OCI-LY7 (cell line): Measurements from ENCODE around the gene HPCAL4. TPM values are rescaled to one million over a fixed set of nuclear protein-coding genes. Genes with fewer than 3 reads are reported as not detected.

Experiments used
- BruUV-seq: library from RNA; stranded (reverse); fragments of 400-500 nt; replicated peaks from 2 replicates; lab custom pipeline; 2021; lab: Mats Ljungman, UMichigan
- CTCF ChIA-PET: fragments of 300-600 bp; sonication (Branson Sonifier 250); formaldehyde crosslinking; loops from one replicate; lab custom pipeline; 2022; ENCODE audit warnings: antibody characterized with exemption; ENCODE audit not compliant: unreplicated experiment; lab: Charles Lee
- POLR2A ChIA-PET: fragments of 300-600 bp; sonication (Branson Sonifier 250); formaldehyde crosslinking; loops from one replicate; lab custom pipeline; 2022; ENCODE audit warnings: antibody characterized with exemption; lab: Charles Lee
- DNase-seq: peaks from one replicate; pipeline ENCODE4 v3.0.0-alpha.2; 2015; ENCODE audit warnings: low spot score
- H2AFZ ChIP-seq: fragments of 200-600 bp; sonication (generic), shearing (Covaris generic); 2 replicates; pipeline ENCODE4 v1.6.1; 2014; ENCODE audit warnings: mild to moderate bottlenecking, antibody characterized with exemption, low read length, moderate library complexity
- H3K27ac ChIP-seq: fragments of 200-600 bp; sonication (generic); 2 replicates; pipeline ENCODE4 v1.5.1; 2014; ENCODE audit warnings: mixed run types, low read depth, mild to moderate bottlenecking, moderate library complexity, low read length, inconsistent platforms; ENCODE audit not compliant: poor library complexity, severe bottlenecking
- H3K36me3 ChIP-seq: fragments of 200-600 bp; sonication (generic); 2 replicates; pipeline ENCODE4 v1.6.1; 2014; ENCODE audit warnings: mild to moderate bottlenecking, antibody characterized with exemption, low read length, moderate library complexity, mixed read lengths; ENCODE audit not compliant: insufficient read depth
- H3K4me1 ChIP-seq: fragments of 200-600 bp; sonication (generic); 2 replicates; pipeline ENCODE4 v1.5.1; 2014; ENCODE audit warnings: mild to moderate bottlenecking, low read length; ENCODE audit not compliant: insufficient read depth, poor library complexity, severe bottlenecking
- H3K4me2 ChIP-seq: fragments of 200-600 bp; sonication (generic); 2 replicates; pipeline ENCODE4 v1.6.1; 2014; ENCODE audit warnings: mild to moderate bottlenecking, low read length
- H3K4me3 ChIP-seq: fragments of 200-600 bp; sonication (generic); 2 replicates; pipeline ENCODE4 v1.5.1; 2014; ENCODE audit warnings: mild to moderate bottlenecking, low read depth, low read length; ENCODE audit not compliant: poor library complexity, severe bottlenecking
- H3K79me2 ChIP-seq: fragments of 200-600 bp; sonication (generic); 2 replicates; pipeline ENCODE4 v1.6.1; 2016; ENCODE audit warnings: low read depth, mild to moderate bottlenecking, low read length, moderate library complexity, mixed read lengths; ENCODE audit not compliant: insufficient read depth
- H3K9me2 ChIP-seq: fragments of 200-600 bp; sonication (generic); 2 replicates; pipeline ENCODE4 v1.6.1; 2016; ENCODE audit warnings: mild to moderate bottlenecking, low read length, mixed read lengths; ENCODE audit not compliant: insufficient read depth
- H3K9me3 ChIP-seq: fragments of 200-600 bp; sonication (generic); 2 replicates; pipeline ENCODE4 v1.6.1; 2014; ENCODE audit warnings: mild to moderate bottlenecking, mixed run types, low read length, mixed read lengths
- H4K20me1 ChIP-seq: fragments of 200-600 bp; sonication (generic); 2 replicates; pipeline ENCODE4 v1.6.1; 2014; ENCODE audit warnings: mild to moderate bottlenecking, antibody characterized with exemption, low read length, moderate library complexity, mixed read lengths; ENCODE audit not compliant: insufficient read depth
- EZH2phosphoT487 ChIP-seq: fragments of 200-600 bp; sonication (generic); IDR thresholded peaks from 2 replicates; pipeline ENCODE4 v1.6.1; 2018; ENCODE audit warnings: low read depth, borderline replicate concordance, mild to moderate bottlenecking, mixed run types, antibody characterized with exemption, low read length, moderate library complexity, mixed read lengths
- intact Hi-C: fragments of 100-400 bp; cut with micrococcal nuclease; formaldehyde crosslinking; loops from one replicate; pipeline ENCODE4 v1.10.0; 2022; ENCODE audit not compliant: unreplicated experiment
- total RNA-seq, 2 experiments: library from RNA; depleted of rRNA in 1 of 2; stranded (reverse); fragments of >200 nt in 1 of 2; shearing (Covaris generic) in 1 of 2; gene quantifications; 2 replicates each; pipeline ENCODE4 v1.2.3, GENCODE V29; 2014 to 2022
- TF ChIP-seq, protein P1 (sequence below): fragments of 200-600 bp; sonication (generic); conservative IDR thresholded peaks from 2 replicates; pipeline ENCODE4 v1.5.1; 2014; ENCODE audit warnings: mild to moderate bottlenecking, antibody characterized with exemption, low read length, moderate library complexity, mixed read lengths

HPCAL4 gene
- total RNA-seq, 2 experiments from 2014 or later, result not detected

DNA sequence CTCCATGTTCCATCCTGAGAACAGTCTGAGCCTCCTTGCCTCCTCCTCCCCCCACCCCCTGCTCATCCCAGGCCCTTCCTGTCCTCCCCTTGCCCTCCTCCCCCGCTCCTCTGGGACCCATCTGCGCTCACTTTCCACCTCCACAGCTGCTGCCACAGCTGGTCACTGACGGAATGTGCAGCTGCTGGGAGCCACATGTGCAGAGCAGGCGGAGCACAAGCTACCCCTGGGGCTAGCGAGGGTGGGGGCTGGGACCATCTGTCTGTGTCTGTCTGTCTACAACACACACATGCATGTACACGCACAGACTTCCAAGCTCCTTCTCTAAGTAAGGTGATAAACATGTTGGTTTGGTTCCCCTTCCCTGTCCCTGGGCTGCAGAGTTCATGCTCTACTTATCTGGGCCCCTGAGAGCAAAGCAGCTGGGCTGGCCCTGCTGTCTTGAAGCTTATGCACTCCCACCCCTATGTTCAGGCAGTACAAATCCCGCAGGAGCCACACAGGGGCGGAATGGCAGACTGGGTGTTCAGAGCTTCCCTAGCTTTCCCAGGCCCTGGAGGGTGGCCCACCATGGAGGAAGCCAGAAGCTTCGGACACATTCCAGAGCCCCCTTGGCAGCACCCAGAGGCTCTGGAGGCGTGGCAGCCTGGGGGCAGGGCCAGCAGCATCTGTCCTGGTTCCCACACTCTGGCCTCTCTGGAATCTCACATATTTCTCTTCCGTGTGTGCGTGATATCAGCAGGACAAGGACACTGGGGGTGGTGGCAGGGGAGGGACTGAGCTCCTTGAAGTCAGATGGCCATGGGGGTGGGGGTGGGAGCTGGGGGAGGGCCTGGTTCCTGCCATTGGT is 44.8 kb downstream of the HPCAL4 start:
- Histone ChIP-seq H3K4me3 (no peak overlapping the region), H3K9me2 (no peaks in the 10 kb centered on the region), H3K4me2 (no peak overlapping the region), H3K36me3 (no peaks in the 10 kb centered on the region), H3K9me3 (no peaks in the 10 kb centered on the region), H3K79me2 (no peaks in the 10 kb centered on the region), H2AFZ (no peak overlapping the region), H4K20me1 (no peaks in the 10 kb centered on the region), H3K27ac (no peak overlapping the region), H3K4me1 (peaks cover 8% of the 10 kb centered on the region)
- BruUV-seq, result no TSS peak
- TF ChIP-seq EZH2phosphoT487, result no peak
- TF ChIP-seq, protein P1, sequence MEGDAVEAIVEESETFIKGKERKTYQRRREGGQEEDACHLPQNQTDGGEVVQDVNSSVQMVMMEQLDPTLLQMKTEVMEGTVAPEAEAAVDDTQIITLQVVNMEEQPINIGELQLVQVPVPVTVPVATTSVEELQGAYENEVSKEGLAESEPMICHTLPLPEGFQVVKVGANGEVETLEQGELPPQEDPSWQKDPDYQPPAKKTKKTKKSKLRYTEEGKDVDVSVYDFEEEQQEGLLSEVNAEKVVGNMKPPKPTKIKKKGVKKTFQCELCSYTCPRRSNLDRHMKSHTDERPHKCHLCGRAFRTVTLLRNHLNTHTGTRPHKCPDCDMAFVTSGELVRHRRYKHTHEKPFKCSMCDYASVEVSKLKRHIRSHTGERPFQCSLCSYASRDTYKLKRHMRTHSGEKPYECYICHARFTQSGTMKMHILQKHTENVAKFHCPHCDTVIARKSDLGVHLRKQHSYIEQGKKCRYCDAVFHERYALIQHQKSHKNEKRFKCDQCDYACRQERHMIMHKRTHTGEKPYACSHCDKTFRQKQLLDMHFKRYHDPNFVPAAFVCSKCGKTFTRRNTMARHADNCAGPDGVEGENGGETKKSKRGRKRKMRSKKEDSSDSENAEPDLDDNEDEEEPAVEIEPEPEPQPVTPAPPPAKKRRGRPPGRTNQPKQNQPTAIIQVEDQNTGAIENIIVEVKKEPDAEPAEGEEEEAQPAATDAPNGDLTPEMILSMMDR, result no peak
- ChIA-PET POLR2A (interaction anchor here (0.7 kb wide), 1 partner anchor 55 kb away, joined by 3 read pairs; no protein-coding TSS in a partner anchor), CTCF (interaction anchor here (0.8 to 1.3 kb wide), 2 partner anchors 12 to 40 kb away, joined by 3 to 8 read pairs; no protein-coding TSS in a partner anchor)
- DNase-seq, result peak; percentile 60
- intact Hi-C loops, result no loop called here

DNA sequence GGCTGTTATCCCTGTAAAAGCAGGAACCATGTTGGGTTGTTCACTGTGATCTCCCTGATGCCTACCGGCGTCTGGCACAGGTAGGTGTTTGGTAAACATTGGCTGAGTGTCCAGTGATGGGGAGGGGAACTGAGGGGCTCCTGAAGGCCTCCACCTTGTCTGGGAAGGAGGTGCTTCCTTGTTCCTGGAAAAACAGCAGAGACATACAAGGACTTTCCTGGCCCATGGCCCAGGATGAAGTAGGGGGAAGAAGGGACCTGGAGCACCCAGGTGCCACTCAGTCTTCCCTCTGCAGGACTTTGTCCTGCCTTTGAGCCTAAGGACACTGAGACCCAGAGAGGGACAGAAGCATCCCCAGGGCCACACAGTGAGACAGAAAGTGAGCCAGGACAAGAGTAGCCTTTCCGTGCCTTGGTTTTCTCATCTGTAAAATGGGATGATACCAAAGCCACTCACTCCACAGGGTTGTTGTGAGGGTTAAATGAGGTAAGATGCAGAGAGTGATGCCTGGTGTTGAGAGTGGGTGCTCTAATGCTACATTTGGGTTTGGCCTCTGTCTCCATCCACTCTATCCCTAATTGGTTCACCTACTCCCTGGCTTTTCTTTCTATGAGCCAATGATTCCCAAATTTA is 45.7 kb downstream of the HPCAL4 start:
- intact Hi-C loops, result no loop called here
- no peaks in the 10 kb centered on the region for H3K36me3 ChIP-seq
- CTCF ChIA-PET, result no interaction called here
- H3K79me2 ChIP-seq, result no peaks in the 10 kb centered on the region
- H3K4me1 ChIP-seq, result peaks cover 8% of the 10 kb centered on the region
- H4K20me1 ChIP-seq, result no peaks in the 10 kb centered on the region
- H3K4me2 ChIP-seq, result no peak overlapping the region
- no TSS peak for BruUV-seq
- H3K9me2 ChIP-seq, result no peaks in the 10 kb centered on the region
- no peak overlapping the region for H3K4me3 ChIP-seq
- no peak overlapping the region for H2AFZ ChIP-seq
- POLR2A ChIA-PET, result no interaction called here
- no peak overlapping the region for H3K27ac ChIP-seq
- TF ChIP-seq, protein P1, result no peak
- no peak for TF ChIP-seq EZH2phosphoT487
- no peak for DNase-seq
- H3K9me3 ChIP-seq, result no peaks in the 10 kb centered on the region

DNA sequence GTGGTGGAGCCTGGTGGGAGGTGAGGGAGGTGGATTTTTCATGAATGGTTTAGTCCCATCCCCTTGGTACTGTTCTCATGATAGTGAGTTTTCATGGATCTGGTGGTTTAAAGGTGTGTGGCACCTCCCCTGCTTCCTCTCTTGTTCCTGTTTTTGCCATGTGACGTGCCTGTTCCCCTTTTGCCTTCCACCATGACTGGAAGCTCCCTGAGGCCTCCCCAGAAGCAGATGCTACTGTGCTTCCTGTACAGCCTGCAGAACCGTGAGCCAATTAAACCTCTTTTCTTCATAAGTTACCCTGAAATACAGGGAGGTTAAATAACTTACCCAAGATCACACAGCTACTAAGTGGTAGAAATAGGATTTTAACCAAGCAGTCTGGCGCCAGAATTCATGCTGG is 47.5 kb downstream of the HPCAL4 start:
- Histone ChIP-seq H4K20me1 (no peaks in the 10 kb centered on the region), H2AFZ (no peak overlapping the region), H3K79me2 (no peaks in the 10 kb centered on the region), H3K9me3 (no peaks in the 10 kb centered on the region), H3K9me2 (no peaks in the 10 kb centered on the region), H3K4me3 (no peak overlapping the region), H3K27ac (no peak overlapping the region), H3K4me1 (peaks cover 8% of the 10 kb centered on the region), H3K36me3 (no peaks in the 10 kb centered on the region), H3K4me2 (no peak overlapping the region)
- POLR2A ChIA-PET, result no interaction called here
- BruUV-seq, result no TSS peak
- DNase-seq, result no peak
- intact Hi-C loops, result no loop called here
- CTCF ChIA-PET, result interaction anchor here (0.9 kb wide), 1 partner anchor 14 kb away, joined by 3 read pairs; no protein-coding TSS in a partner anchor
- no peak for TF ChIP-seq EZH2phosphoT487
- TF ChIP-seq, protein P1, result no peak
